Suprapubic skin (tissue), 4 donors: ENCODE data around the gene CRPPA.

Source experiments
- POLR2A ChIP-seq, 2 donors: fragments of 450-650 bp; IDR thresholded peaks; one replicate each; pipeline ENCODE4 v1.6.1; 2017; ENCODE audit warnings: antibody characterized with exemption in 2 of 2, mild to moderate bottlenecking in 2 of 2, moderate library complexity in 2 of 2
- POLR2AphosphoS5 ChIP-seq, 3 donors: sonication (generic); formaldehyde crosslinking; IDR thresholded peaks; one replicate each; pipeline ENCODE4 v1.6.1; 2017; ENCODE audit warnings: antibody characterized with exemption in 3 of 3
- TF ChIP-seq, protein P1 (sequence below), 2 donors: fragments of 200-600 bp in 1 of 2; fragments of 450-650 bp in 1 of 2; sonication (generic) in 1 of 2; IDR thresholded peaks; one replicate each; pipeline ENCODE4 v1.5.1; 2016 to 2019; ENCODE audit warnings: antibody characterized with exemption in 2 of 2, mild to moderate bottlenecking in 1 of 2, moderate library complexity in 1 of 2

DNA sequence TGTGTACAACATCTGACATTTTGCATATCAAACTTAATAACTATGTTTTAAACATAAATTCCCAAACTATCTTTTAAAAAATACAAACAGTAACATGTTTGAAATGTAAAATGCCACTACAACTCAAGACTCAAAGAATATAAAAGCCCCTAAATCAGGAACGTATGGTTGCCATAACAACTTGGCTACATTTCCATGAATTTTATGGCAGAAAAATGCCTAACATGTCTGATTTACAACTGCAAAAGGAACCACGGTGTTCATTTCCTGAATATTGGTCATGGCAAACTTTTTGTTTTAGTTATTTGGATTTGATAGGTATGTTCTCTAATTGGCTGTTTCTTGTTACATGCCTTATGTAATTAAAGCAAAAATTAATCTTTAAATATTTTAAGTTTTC is 42.2 kb upstream of the CRPPA start:
- TF ChIP-seq, protein P1, sequence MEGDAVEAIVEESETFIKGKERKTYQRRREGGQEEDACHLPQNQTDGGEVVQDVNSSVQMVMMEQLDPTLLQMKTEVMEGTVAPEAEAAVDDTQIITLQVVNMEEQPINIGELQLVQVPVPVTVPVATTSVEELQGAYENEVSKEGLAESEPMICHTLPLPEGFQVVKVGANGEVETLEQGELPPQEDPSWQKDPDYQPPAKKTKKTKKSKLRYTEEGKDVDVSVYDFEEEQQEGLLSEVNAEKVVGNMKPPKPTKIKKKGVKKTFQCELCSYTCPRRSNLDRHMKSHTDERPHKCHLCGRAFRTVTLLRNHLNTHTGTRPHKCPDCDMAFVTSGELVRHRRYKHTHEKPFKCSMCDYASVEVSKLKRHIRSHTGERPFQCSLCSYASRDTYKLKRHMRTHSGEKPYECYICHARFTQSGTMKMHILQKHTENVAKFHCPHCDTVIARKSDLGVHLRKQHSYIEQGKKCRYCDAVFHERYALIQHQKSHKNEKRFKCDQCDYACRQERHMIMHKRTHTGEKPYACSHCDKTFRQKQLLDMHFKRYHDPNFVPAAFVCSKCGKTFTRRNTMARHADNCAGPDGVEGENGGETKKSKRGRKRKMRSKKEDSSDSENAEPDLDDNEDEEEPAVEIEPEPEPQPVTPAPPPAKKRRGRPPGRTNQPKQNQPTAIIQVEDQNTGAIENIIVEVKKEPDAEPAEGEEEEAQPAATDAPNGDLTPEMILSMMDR (IDR thresholded peaks at IDR 0.05): no peak
- no peak for TF ChIP-seq POLR2A (IDR thresholded peaks at IDR 0.05)
- no peak for TF ChIP-seq POLR2AphosphoS5 (IDR thresholded peaks at IDR 0.05)
